ENCODE measurements around the gene DBI. TPM values are rescaled to one million over a fixed set of nuclear protein-coding genes. Genes with fewer than 3 reads are reported as not detected.

DBI gene
- polyA plus RNA-seq, 1 donor from 2014 or later = 110 TPM

GRCh38 chr2:119333833-119334232 lies 32.9 kb upstream of the DBI start:
- Histone ChIP-seq H3K36me3 (ENCODE audit: insufficient read depth, low read length) (no peaks in the 10 kb centered on the region), H3K9me2 (ENCODE audit: insufficient read depth, low read length) (no peaks in the 10 kb centered on the region), H3F3A (ENCODE audit: insufficient read depth, low read length, poor library complexity, severe bottlenecking) (no peaks in the 10 kb centered on the region), H3K4me3 (ENCODE audit: low read length) (no peak overlapping the region), H3K4me2 (ENCODE audit: low read length) (no peak overlapping the region), H3K9me3 (ENCODE audit: low read length) (no peaks in the 10 kb centered on the region), H3K9ac (ENCODE audit: low read length) (no peak overlapping the region), H3K27ac (ENCODE audit: low read length) (no peak overlapping the region), H4K20me1 (ENCODE audit: insufficient read depth) (no peaks in the 10 kb centered on the region), H3K27me3 (ENCODE audit: insufficient read depth, low read depth, low read length) (no peaks in the 10 kb centered on the region), H2AFZ (ENCODE audit: low read depth, low read length) (no peak overlapping the region), H3K79me2 (replicated peaks; ENCODE audit: insufficient read depth, low read length) (no peaks in the 10 kb centered on the region)
- TF ChIP-seq POLR2AphosphoS5 (IDR thresholded peaks at IDR 0.05) = no peak
- TF ChIP-seq MXI1 (conservative IDR thresholded peaks at IDR 0.05; ENCODE audit: poor library complexity, severe bottlenecking) = no peak
- no peak for TF ChIP-seq EP300 (conservative IDR thresholded peaks at IDR 0.05; ENCODE audit: poor library complexity, severe bottlenecking)
- no peak for TF ChIP-seq REST (IDR thresholded peaks at IDR 0.05; ENCODE audit: borderline replicate concordance)

- no peak overlapping the region for H2AFZ ChIP-seq (ENCODE audit: low read depth, low read length)
- no peaks in the 10 kb centered on the region for H3K9me2 ChIP-seq (ENCODE audit: insufficient read depth, low read length)
- H3F3A ChIP-seq (ENCODE audit: insufficient read depth, low read length, poor library complexity, severe bottlenecking) = no peaks in the 10 kb centered on the region
- H3K36me3 ChIP-seq (ENCODE audit: insufficient read depth, low read length) = no peaks in the 10 kb centered on the region
- no peaks in the 10 kb centered on the region for H3K9me3 ChIP-seq (ENCODE audit: low read length)
- no peaks in the 10 kb centered on the region for H3K79me2 ChIP-seq (replicated peaks; ENCODE audit: insufficient read depth, low read length)
- no peak overlapping the region for H3K9ac ChIP-seq (ENCODE audit: low read length)
- no peak overlapping the region for H3K4me3 ChIP-seq (ENCODE audit: low read length)
- no peak overlapping the region for H3K27ac ChIP-seq (ENCODE audit: low read length)
- no peak overlapping the region for H3K4me2 ChIP-seq (ENCODE audit: low read length)
- TF ChIP-seq EP300 (conservative IDR thresholded peaks at IDR 0.05; ENCODE audit: poor library complexity, severe bottlenecking) = no peak
- no peak for TF ChIP-seq POLR2AphosphoS5 (IDR thresholded peaks at IDR 0.05)
- no peak for TF ChIP-seq CTCF (IDR thresholded peaks at IDR 0.05; ENCODE audit: poor library complexity, severe bottlenecking)
- TF ChIP-seq MXI1 (conservative IDR thresholded peaks at IDR 0.05; ENCODE audit: poor library complexity, severe bottlenecking) = no peak
- no peak for TF ChIP-seq RAD21 (conservative IDR thresholded peaks at IDR 0.05)
- no peak for TF ChIP-seq EZH2 (IDR thresholded peaks at IDR 0.05; ENCODE audit: borderline replicate concordance, insufficient read depth, low read length, poor library complexity, severe bottlenecking)
- TF ChIP-seq SMC3 (conservative IDR thresholded peaks at IDR 0.05; ENCODE audit: poor library complexity) = no peak
- TF ChIP-seq REST (IDR thresholded peaks at IDR 0.05; ENCODE audit: borderline replicate concordance) = no peak
- TF ChIP-seq TAF1 (IDR thresholded peaks at IDR 0.05; ENCODE audit: low read depth) = no peak
- no peaks in the 10 kb centered on the region for H4K20me1 ChIP-seq (ENCODE audit: insufficient read depth)
- no peaks in the 10 kb centered on the region for H3K27me3 ChIP-seq (ENCODE audit: insufficient read depth, low read depth, low read length)
Observed at GRCh38 chr2:119337749-119338148, 29.0 kb upstream of the DBI start.
